BLaER1 treated with 17β-estradiol and CSF1 and Interleukin-3, amounts not matched to agents 10 nM and 100 nM (cell line): ENCODE data around the gene CTBP1.
"Not testable (repeated sequence)": the region's sequence is repeated elsewhere in the genome, so short reads cannot be mapped to it uniquely, and the experiment has no call there.

Source experiments
- H3K27ac ChIP-seq, 11 experiments: shearing (Covaris generic); formaldehyde crosslinking; 2 replicates each; pipeline ENCODE4 v1.8.1; 2022
- H3K27me3 ChIP-seq, 11 experiments: shearing (Covaris generic); formaldehyde crosslinking; 2 replicates each; pipeline ENCODE4 v1.8.1; 2022
- H3K36me3 ChIP-seq, 11 experiments: shearing (Covaris generic); formaldehyde crosslinking; 2 replicates each; pipeline ENCODE4 v1.8.1; 2022
- H3K4me1 ChIP-seq, 10 experiments: shearing (Covaris generic); formaldehyde crosslinking; 2 replicates each; pipeline ENCODE4 v1.8.1; 2022
- H3K4me2 ChIP-seq, 11 experiments: shearing (Covaris generic); formaldehyde crosslinking; 2 replicates each; pipeline ENCODE4 v1.8.1; 2022
- H3K4me3 ChIP-seq, 10 experiments: shearing (Covaris generic); formaldehyde crosslinking; 2 replicates each; pipeline ENCODE4 v1.8.1; 2022
- H3K9ac ChIP-seq, 11 experiments: shearing (Covaris generic); formaldehyde crosslinking; 2 replicates each; pipeline ENCODE4 v1.8.1; 2022
- H3K9me3 ChIP-seq, 11 experiments: shearing (Covaris generic); formaldehyde crosslinking; replicated peaks in 1 of 11; 2 replicates each; pipeline ENCODE4 v1.8.1; 2022
- H4K20me1 ChIP-seq, 11 experiments: shearing (Covaris generic); formaldehyde crosslinking; 2 replicates each; pipeline ENCODE4 v1.8.1; 2022
- Cebpa-rat ChIP-seq, 11 experiments: shearing (Covaris generic); IDR thresholded peaks; 2 replicates each; pipeline ENCODE4 v1.8.1; 2022

CTBP1 gene

DNA sequence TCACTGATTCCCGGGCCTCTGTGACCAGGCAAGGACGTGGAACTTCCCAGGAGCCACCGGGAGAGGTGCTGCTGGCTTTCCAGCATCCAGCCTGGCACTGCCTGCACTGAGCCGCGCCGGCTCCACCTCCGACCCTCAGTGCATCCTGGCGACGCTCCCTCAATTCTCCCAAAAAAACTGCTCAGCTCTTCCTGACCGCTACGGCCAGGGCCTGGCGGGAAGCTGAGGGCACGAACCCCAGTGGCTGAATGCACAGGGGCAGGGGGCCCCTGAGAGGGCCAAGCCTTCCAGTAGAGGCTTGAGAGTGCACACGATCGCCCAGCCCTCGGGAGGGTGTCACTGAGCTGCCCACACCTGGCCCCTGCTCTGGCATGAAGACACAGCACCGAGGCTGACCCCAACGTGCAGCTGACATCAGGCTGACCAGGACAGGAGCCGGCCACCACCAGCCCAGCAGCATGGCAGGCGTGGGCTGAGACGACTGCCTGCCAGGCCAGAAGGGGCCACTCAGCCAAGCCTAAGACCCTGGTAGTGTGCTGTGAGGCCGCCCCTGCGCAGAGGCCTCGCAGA lies 6.9 kb downstream of the CTBP1 start:
- Histone ChIP-seq H3K4me2 (peak overlapping the region in 1 of 11 experiments; percentile 99; a peak in 2 of 22 replicates), H3K9ac (peak overlapping the region in 6 of 11 experiments; percentile 9 to 35 (median 12); a peak in 3 of 22 replicates), H3K9me3 (no peaks in the 10 kb centered on the region), H3K27ac (peak overlapping the region in 3 of 11 experiments; percentile 4 to 6 (median 5); a peak in 1 of 22 replicates), H3K36me3 (peaks cover 44 to 72% (median 56%) of the 10 kb centered on the region in 11 experiments), H3K4me3 (no peak overlapping the region), H4K20me1 (peaks cover 98 to 100% (median 100%) of the 10 kb centered on the region in 11 experiments), H3K27me3 (no peaks in the 10 kb centered on the region), H3K4me1 (peaks cover 42 to 53% (median 49%) of the 10 kb centered on the region in 10 experiments)
- no peak for TF ChIP-seq Cebpa-rat (IDR thresholded peaks at IDR 0.05)

DNA sequence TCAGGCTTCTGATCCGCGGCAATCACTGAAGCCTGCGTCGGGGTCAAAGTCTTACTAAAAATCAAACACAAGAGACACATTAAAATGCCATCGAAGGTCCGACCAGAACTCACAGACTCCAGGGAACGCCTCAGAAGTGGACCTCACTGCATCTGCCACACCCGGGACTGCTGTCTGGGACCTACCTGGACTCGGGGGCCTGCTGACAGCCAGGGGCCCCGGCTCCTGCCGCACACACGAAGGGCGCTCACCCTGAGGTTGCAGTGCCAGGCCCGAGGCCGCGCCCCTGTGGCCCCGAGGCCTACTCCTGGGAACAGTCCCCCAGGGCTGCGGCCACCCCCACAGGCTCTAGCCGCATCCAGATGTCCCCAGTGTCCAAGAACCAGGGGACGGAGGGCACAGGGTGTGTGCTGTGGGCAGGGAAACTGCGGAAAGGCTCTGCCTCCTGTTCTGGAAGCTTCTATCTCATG lies 7.4 kb downstream of the CTBP1 start:
- Histone ChIP-seq H3K27ac (0 out of 22 replicates have a peak overlapping the region, but pooled peaks of 1 of the 11 experiments have one; percentile 5), H3K9ac (0 out of 22 replicates have a peak overlapping the region, but pooled peaks of 2 of the 11 experiments have one; percentile 9 to 18), H3K36me3 (peaks cover 49 to 77% (median 61%) of the 10 kb centered on the region in 11 experiments), H3K4me3 (no peak overlapping the region), H3K27me3 (no peaks in the 10 kb centered on the region), H3K9me3 (no peaks in the 10 kb centered on the region), H3K4me2 (no peak overlapping the region), H3K4me1 (peaks cover 36 to 48% (median 44%) of the 10 kb centered on the region in 10 experiments), H4K20me1 (peaks cover 98 to 100% (median 100%) of the 10 kb centered on the region in 11 experiments)
- TF ChIP-seq Cebpa-rat (IDR thresholded peaks at IDR 0.05): no peak

DNA sequence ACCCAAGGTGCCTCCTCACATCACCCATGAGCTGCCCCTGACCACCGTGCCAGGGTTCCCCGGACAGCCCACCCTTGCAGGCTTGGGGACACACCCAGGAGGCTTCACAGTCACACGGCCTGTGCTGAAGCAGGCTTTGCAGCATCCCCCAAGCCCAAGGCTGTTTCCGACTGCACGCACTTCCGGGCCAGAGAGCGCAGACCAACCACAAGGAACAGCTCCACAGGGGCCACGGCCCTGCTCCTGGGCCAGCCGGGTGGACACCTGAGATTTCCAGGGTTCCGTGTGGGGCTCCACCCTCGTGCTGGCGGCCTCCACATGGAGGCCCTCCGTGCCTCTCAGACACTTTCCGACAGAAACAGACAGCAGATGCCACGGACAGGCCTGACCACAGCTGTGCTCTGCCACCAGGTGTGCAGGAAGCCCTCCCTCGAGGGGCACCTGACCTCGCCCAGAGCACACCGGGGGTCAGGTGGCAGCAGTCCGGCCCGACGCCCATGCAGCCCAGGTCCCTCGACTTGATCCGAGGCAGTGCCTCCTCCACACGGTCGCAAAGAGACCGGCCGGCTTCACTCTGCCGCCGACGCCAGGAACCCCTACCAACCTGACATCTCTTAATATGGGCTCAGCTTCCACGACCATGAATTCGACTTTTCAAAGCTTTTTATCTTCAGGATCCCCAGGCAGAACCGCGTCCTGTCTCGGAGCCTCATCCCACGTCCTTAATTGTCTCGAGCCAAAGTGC lies 8.0 kb downstream of the CTBP1 start:
- TF ChIP-seq Cebpa-rat (IDR thresholded peaks at IDR 0.05): no peak

DNA sequence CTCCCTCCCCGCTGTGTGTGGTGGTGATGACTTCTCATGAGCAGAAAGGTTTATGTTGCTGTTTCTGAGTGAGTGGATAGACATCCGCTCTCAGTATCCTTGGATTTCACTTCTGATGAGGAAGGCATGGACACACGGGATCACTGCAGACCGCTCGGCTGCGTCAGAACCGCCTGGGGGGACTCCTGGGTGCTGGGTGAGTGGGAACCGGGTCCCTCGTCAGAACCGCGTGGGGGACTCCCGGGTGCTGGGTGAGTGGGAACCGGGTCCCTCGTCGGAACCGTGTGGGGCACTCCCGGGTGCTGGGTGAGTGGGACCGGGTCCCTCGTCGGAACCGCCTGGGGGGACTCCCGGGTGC lies 9.0 kb downstream of the CTBP1 start:
- Histone ChIP-seq H4K20me1 (peaks cover 98 to 100% (median 100%) of the 10 kb centered on the region in 11 experiments), H3K36me3 (peaks cover 65 to 90% (median 77%) of the 10 kb centered on the region in 11 experiments), H3K4me2 (no peak overlapping the region), H3K4me1 (peaks cover 26 to 34% (median 28%) of the 10 kb centered on the region in 10 experiments), H3K9ac (no peak overlapping the region), H3K4me3 (no peak overlapping the region), H3K27ac (no peak overlapping the region), H3K27me3 (no peaks in the 10 kb centered on the region), H3K9me3 (no peaks in the 10 kb centered on the region)
- TF ChIP-seq Cebpa-rat (IDR thresholded peaks at IDR 0.05): no peak

More for the DNA sequence above, 8.0 kb downstream of the CTBP1 start:
- Histone ChIP-seq H4K20me1 (peaks cover 98 to 100% (median 100%) of the 10 kb centered on the region in 11 experiments), H3K36me3 (peaks cover 55 to 84% (median 68%) of the 10 kb centered on the region in 11 experiments), H3K4me3 (no peak overlapping the region), H3K9ac (0 out of 22 replicates have a peak overlapping the region, but pooled peaks of 1 of the 11 experiments have one; percentile 18), H3K9me3 (no peaks in the 10 kb centered on the region), H3K27me3 (no peaks in the 10 kb centered on the region), H3K4me2 (no peak overlapping the region), H3K4me1 (peaks cover 30 to 42% (median 38%) of the 10 kb centered on the region in 10 experiments), H3K27ac (no peak overlapping the region)

DNA sequence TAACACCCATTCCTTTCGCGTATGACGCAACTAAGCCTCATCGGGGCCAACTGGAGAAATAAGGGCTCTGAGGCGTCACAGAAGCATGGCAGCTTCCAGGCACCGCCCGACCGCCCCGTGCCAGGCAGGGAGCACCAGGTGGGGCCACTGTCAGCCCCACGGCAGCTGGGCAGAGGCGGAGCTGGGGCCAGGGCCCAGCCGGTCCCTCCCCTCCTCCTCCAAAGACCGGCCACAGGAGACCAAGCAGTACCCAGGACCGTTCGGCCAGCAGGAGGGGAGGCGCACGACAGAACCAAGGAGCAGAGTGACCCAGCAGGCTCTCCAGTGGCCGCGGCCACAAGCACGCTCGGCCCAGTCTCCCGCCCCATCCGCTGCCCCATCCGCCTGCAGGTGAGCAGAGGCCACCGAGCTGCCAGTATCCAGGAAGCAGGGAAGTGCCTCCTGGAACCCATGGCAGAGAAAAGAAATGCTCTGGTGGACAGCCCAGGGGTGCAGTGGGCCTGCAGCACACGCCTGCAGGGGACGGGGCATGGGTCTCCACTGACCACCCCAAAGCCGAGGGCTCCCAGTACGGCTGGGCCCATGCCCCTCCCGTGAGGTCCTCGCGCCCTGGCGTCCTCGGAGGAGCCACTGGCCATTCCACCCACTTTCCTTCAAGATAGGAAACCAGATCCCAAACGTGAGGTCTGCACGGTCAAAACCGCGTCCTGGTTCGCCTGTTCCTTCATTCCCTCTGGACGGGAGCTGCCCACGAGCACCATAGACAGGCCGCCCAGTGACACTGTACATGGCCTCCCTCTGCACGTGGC lies 9.6 kb downstream of the CTBP1 start:
- Histone ChIP-seq H3K36me3 (peaks cover 70 to 92% (median 80%) of the 10 kb centered on the region in 11 experiments), H3K4me1 (peaks cover 21 to 34% (median 23%) of the 10 kb centered on the region in 10 experiments)

GRCh38 chr4:1238676-1239000 lies 10.3 kb downstream of the CTBP1 start:
- peaks cover 77 to 99% (median 87%) of the 10 kb centered on the region in 11 experiments for H3K36me3 ChIP-seq
- H3K9me3 ChIP-seq: no peaks in the 10 kb centered on the region
- no peak overlapping the region for H3K27ac ChIP-seq
- H3K4me1 ChIP-seq: peaks cover 14 to 33% (median 17%) of the 10 kb centered on the region in 10 experiments
- H3K27me3 ChIP-seq: no peaks in the 10 kb centered on the region
- no peak overlapping the region for H3K9ac ChIP-seq
- H3K4me3 ChIP-seq: no peak overlapping the region
- H4K20me1 ChIP-seq: peaks cover 98 to 100% (median 100%) of the 10 kb centered on the region in 11 experiments
- TF ChIP-seq Cebpa-rat (IDR thresholded peaks at IDR 0.05): no peak
- no peak overlapping the region for H3K4me2 ChIP-seq

More for the DNA sequence above, 9.6 kb downstream of the CTBP1 start:
- Histone ChIP-seq H3K4me2 (no peak overlapping the region), H3K27me3 (no peaks in the 10 kb centered on the region), H3K27ac (0 out of 22 replicates have a peak overlapping the region, but pooled peaks of 1 of the 11 experiments have one; percentile 33), H3K9ac (no peak overlapping the region), H3K4me3 (no peak overlapping the region), H3K9me3 (no peaks in the 10 kb centered on the region), H4K20me1 (peaks cover 98 to 100% (median 100%) of the 10 kb centered on the region in 11 experiments)
- peak in 4 of 11 experiments; percentile 22 to 47 (median 28); a peak in 1 of 22 replicates for TF ChIP-seq Cebpa-rat (IDR thresholded peaks at IDR 0.05)

GRCh38 chr4:1237981-1238675 lies 10.8 kb downstream of the CTBP1 start:
- peaks cover 83 to 100% (median 92%) of the 10 kb centered on the region in 11 experiments for H3K36me3 ChIP-seq

GRCh38 chr4:1237261-1237660 lies 11.7 kb downstream of the CTBP1 start:
- not testable (repeated sequence) for H3K4me2 ChIP-seq, H3K27ac ChIP-seq, H3K9me3 ChIP-seq, H3K9ac ChIP-seq, H3K27me3 ChIP-seq, H3K4me3 ChIP-seq
- Histone ChIP-seq H4K20me1 (peaks cover 98 to 100% (median 100%) of the 10 kb centered on the region in 11 experiments), H3K36me3 (peaks cover 91 to 100% (median 98%) of the 10 kb centered on the region in 11 experiments), H3K4me1 (peaks cover under 1 to 19% (median 4%) of the 10 kb centered on the region in 10 experiments; a peak in 9 of 20 replicates)

More at GRCh38 chr4:1237981-1238675, 10.8 kb downstream of the CTBP1 start:
- Histone ChIP-seq H3K4me1 (peaks cover 9 to 28% (median 12%) of the 10 kb centered on the region in 10 experiments), H3K9ac (no peak overlapping the region), H3K9me3 (no peaks in the 10 kb centered on the region), H3K27me3 (no peaks in the 10 kb centered on the region), H4K20me1 (peaks cover 98 to 100% (median 100%) of the 10 kb centered on the region in 11 experiments), H3K4me2 (no peak overlapping the region), H3K4me3 (no peak overlapping the region), H3K27ac (no peak overlapping the region)
- no peak for TF ChIP-seq Cebpa-rat (IDR thresholded peaks at IDR 0.05)

DNA sequence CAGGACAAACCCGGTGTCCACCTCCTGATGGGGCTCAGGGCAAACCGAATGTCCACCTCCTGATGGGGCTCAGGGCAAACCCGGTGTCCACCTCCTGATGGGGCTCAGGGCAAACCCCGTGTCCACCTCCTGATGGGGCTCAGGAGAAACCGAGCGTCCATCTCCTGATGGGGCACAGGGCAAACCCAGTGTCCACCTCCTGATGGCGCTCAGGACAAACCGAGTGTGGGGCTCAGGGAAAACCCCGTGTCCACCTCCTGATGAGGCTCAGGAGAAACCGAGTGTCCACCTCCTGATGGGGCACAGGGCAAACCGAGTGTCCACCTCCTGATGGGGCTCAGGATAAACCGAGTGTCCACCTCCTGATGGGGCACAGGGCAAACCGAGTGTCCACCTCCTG lies 12.1 kb downstream of the CTBP1 start:
- H3K4me3 ChIP-seq: not testable (repeated sequence)
- peaks cover 95 to 100% (median 98%) of the 10 kb centered on the region in 11 experiments for H3K36me3 ChIP-seq
- H4K20me1 ChIP-seq: peaks cover 98 to 100% (median 100%) of the 10 kb centered on the region in 11 experiments

More for the DNA sequence above, 12.1 kb downstream of the CTBP1 start:
- peaks cover 0 to 18% (median 2%) of the 10 kb centered on the region in 10 experiments; a peak in 5 of 20 replicates for H3K4me1 ChIP-seq
- H3K4me2 ChIP-seq, H3K9ac ChIP-seq, H3K9me3 ChIP-seq, H3K27me3 ChIP-seq, H3K27ac ChIP-seq: not testable (repeated sequence)
